HCT116 (cell line): ENCODE results near the gene OLFML2A. TPM values are rescaled to one million over a fixed set of nuclear protein-coding genes. Genes with fewer than 3 reads are reported as not detected.

Source experiments
- ATAC-seq: fragments of 200-7000 bp; cut with Tn5 transposase; 2 replicates; pipeline ENCODE4 v1.9.1; 2020; ENCODE audit warnings: mild to moderate bottlenecking, moderate library complexity
- BruUV-seq: library from RNA; stranded (reverse); fragments of 400-500 nt; replicated peaks from 2 replicates; lab custom pipeline; 2021; lab: Mats Ljungman, UMichigan
- CTCF ChIA-PET: fragments of 300-600 bp; sonication (Branson Sonifier 250); formaldehyde crosslinking; loops from one replicate; lab custom pipeline; 2021; ENCODE audit warnings: antibody characterized with exemption; lab: Charles Lee
- POLR2A ChIA-PET: fragments of 300-600, 350-600 bp; sonication (Branson Sonifier 250); formaldehyde crosslinking; loops from one replicate; lab custom pipeline; 2021; ENCODE audit warnings: antibody characterized with exemption; lab: Charles Lee
- RAD21 ChIA-PET, 2 experiments: fragments of 300-600 bp; sonication (Branson Sonifier 250); formaldehyde crosslinking; loops; one replicate each; lab custom pipeline; 2023; ENCODE audit warnings: low total read pairs in 2 of 2; ENCODE audit not compliant: uncharacterized antibody in 2 of 2, unreplicated experiment in 2 of 2, low non-redundant PET in 1 of 2; lab: Charles Lee
- DNase-seq: peaks from one replicate; pipeline ENCODE4 v3.0.0-alpha.2; 2010; ENCODE audit warnings: low read depth, low spot score
- H2AFZ ChIP-seq: fragments of 200-600 bp; shearing (Covaris generic), sonication (generic); 2 replicates; pipeline ENCODE4 v1.6.1; 2017; ENCODE audit warnings: low read depth, mixed run types, mixed read lengths, antibody characterized with exemption, low read length; ENCODE audit not compliant: poor library complexity, severe bottlenecking
- H3K27ac ChIP-seq: 2 replicates; pipeline ENCODE4 v1.5.1; 2012; ENCODE audit warnings: low read depth, low read length
- H3K27me3 ChIP-seq: fragments of 200-600 bp; sonication (generic); 2 replicates; pipeline ENCODE4 v1.6.1; 2016; ENCODE audit warnings: mixed run types, low read length, mixed read lengths; ENCODE audit not compliant: insufficient read depth
- H3K36me3 ChIP-seq, 2 experiments: fragments of 200-500 bp in 1 of 2; fragments of 200-600 bp in 1 of 2; sonication (Bioruptor generic) in 1 of 2; sonication (generic) in 1 of 2; 2 replicates each; pipeline versions ENCODE4 v1.5.1 to v1.6.1; 2014 to 2016; ENCODE audit warnings: low read length in 2 of 2, inconsistent platforms in 1 of 2, mixed read lengths in 1 of 2, mixed run types in 1 of 2; ENCODE audit not compliant: insufficient read depth in 2 of 2, control insufficient read depth in 1 of 2
- H3K4me1 ChIP-seq, 2 experiments: fragments of 200-600 bp in 1 of 2; sonication (generic) in 1 of 2; 2 replicates each; pipeline versions ENCODE4 v1.5.1 to v1.6.1; 2012 to 2017; ENCODE audit warnings: low read length in 2 of 2, inconsistent platforms in 1 of 2, mild to moderate bottlenecking in 1 of 2, mixed read lengths in 1 of 2, mixed run types in 1 of 2, moderate library complexity in 1 of 2; ENCODE audit not compliant: insufficient read depth in 2 of 2, control insufficient read depth in 1 of 2
- H3K4me2 ChIP-seq: fragments of 200-600 bp; sonication (generic); 2 replicates; pipeline ENCODE4 v1.6.1; 2017; ENCODE audit warnings: mixed run types, low read length, mixed read lengths
- H3K4me3 ChIP-seq, 2 experiments: fragments of 200-600 bp in 1 of 2; sonication (generic) in 1 of 2; replicated peaks in 1 of 2; 2 replicates each; pipeline ENCODE4 v1.5.1; 2011 to 2016; ENCODE audit warnings: low read length in 2 of 2, control low read depth in 1 of 2, low read depth in 1 of 2, mild to moderate bottlenecking in 1 of 2, mixed read lengths in 1 of 2, mixed run types in 1 of 2
- H3K79me2 ChIP-seq: fragments of 200-600 bp; sonication (generic); 2 replicates; pipeline ENCODE4 v1.6.1; 2017; ENCODE audit warnings: mild to moderate bottlenecking, mixed run types, low read length, moderate library complexity, mixed read lengths; ENCODE audit not compliant: insufficient read depth
- H3K9ac ChIP-seq: fragments of 200-600 bp; sonication (generic); 2 replicates; pipeline ENCODE4 v1.6.1; 2016; ENCODE audit warnings: low read length, mixed read lengths
- H3K9me2 ChIP-seq: fragments of 200-600 bp; sonication (generic), shearing (Covaris generic); 2 replicates; pipeline ENCODE4 v1.6.1; 2017; ENCODE audit warnings: mixed run types, mild to moderate bottlenecking, moderate library complexity; ENCODE audit not compliant: insufficient read depth
- H3K9me3 ChIP-seq, 2 experiments: fragments of 200-500 bp in 1 of 2; fragments of 200-600 bp in 1 of 2; sonication (Bioruptor generic) in 1 of 2; sonication (generic) in 1 of 2; 2 replicates each; pipeline ENCODE4 v1.6.1; 2014 to 2017; ENCODE audit warnings: low read length in 2 of 2, mixed read lengths in 2 of 2, inconsistent platforms in 1 of 2, low read depth in 1 of 2, mild to moderate bottlenecking in 1 of 2, mixed run types in 1 of 2, moderate library complexity in 1 of 2; ENCODE audit not compliant: control insufficient read depth in 1 of 2, insufficient read depth in 1 of 2
- H4K20me1 ChIP-seq: fragments of 200-600 bp; sonication (generic), shearing (Covaris generic); 2 replicates; pipeline ENCODE4 v1.6.1; 2017; ENCODE audit warnings: mixed run types, mild to moderate bottlenecking, moderate library complexity; ENCODE audit not compliant: insufficient read depth
- ATF3 ChIP-seq: IDR thresholded peaks from 2 replicates; pipeline ENCODE4 v1.6.1; 2012
- CBX3 ChIP-seq: IDR thresholded peaks from 2 replicates; pipeline ENCODE4 v1.6.1; 2012; ENCODE audit warnings: low read depth
- CEBPB ChIP-seq: IDR thresholded peaks from 2 replicates; pipeline ENCODE4 v1.6.1; 2012; ENCODE audit warnings: low read depth
- CTCF ChIP-seq, 3 experiments: fragments of 200-600 bp in 1 of 3; sonication (generic) in 1 of 3; IDR thresholded peaks in 2 of 3; conservative IDR thresholded peaks in 1 of 3; 2 replicates each; pipeline ENCODE4 v1.5.1; 2012 to 2017; ENCODE audit warnings: low read depth in 2 of 3, low read length in 2 of 3, antibody characterized with exemption in 1 of 3, borderline replicate concordance in 1 of 3, control low read depth in 1 of 3, mild to moderate bottlenecking in 1 of 3, mixed read lengths in 1 of 3, mixed run types in 1 of 3, moderate library complexity in 1 of 3; ENCODE audit not compliant: insufficient read depth in 1 of 3
- EZH2 ChIP-seq: fragments of 200-600 bp; sonication (generic); IDR thresholded peaks from 2 replicates; pipeline ENCODE4 v1.6.1; 2017; ENCODE audit warnings: antibody characterized with exemption, mixed run types
- FOSL1 ChIP-seq: IDR thresholded peaks from 2 replicates; pipeline ENCODE4 v1.6.1; 2012; ENCODE audit warnings: low read depth
- JUND ChIP-seq: IDR thresholded peaks from 2 replicates; pipeline ENCODE4 v1.6.1; 2012
- MAX ChIP-seq: IDR thresholded peaks from 2 replicates; pipeline ENCODE4 v1.6.1; 2012
- RAD21 ChIP-seq: IDR thresholded peaks from 2 replicates; pipeline ENCODE4 v1.6.1; 2012; ENCODE audit warnings: low read depth, mild to moderate bottlenecking
- SP1 ChIP-seq: IDR thresholded peaks from 2 replicates; pipeline ENCODE4 v1.6.1; 2012; ENCODE audit warnings: low read depth
- SRF ChIP-seq: IDR thresholded peaks from 2 replicates; pipeline ENCODE4 v1.6.1; 2012; ENCODE audit warnings: low read depth
- TCF7L2 ChIP-seq: IDR thresholded peaks from 2 replicates; pipeline ENCODE4 v1.7.0; 2011; ENCODE audit warnings: borderline replicate concordance, inconsistent platforms; ENCODE audit not compliant: insufficient read depth, insufficient read length; ENCODE audit errors: extremely low read depth
- YY1 ChIP-seq: IDR thresholded peaks from 2 replicates; pipeline ENCODE4 v1.6.1; 2011; ENCODE audit warnings: low read length, low read depth, moderate library complexity, mild to moderate bottlenecking; ENCODE audit not compliant: insufficient replicate concordance; ENCODE audit errors: extremely low read depth
- ZFX ChIP-seq: fragments of 450-650 bp; IDR thresholded peaks from 2 replicates; pipeline ENCODE4 v1.6.1; 2017
- intact Hi-C: fragments of 100-400 bp; cut with micrococcal nuclease; formaldehyde crosslinking; loops from 2 replicates; pipeline ENCODE4 v1.10.0; 2022
- total RNA-seq: library from RNA; stranded (reverse); gene quantifications from one replicate; pipeline ENCODE4 v1.2.1, GENCODE V29; 2021; ENCODE audit not compliant: unreplicated experiment

The OLFML2A gene
- total RNA-seq, 1 experiment from 2014 or later: 6.3 TPM

GRCh38 chr9:124857533-124858162, 80.7 kb downstream of the OLFML2A start:
- DNase-seq (no peak), ATAC-seq (no peak)
- H3K9ac ChIP-seq: peak overlapping the region; percentile 5; the same call in 1 of the 2 replicates
- no TSS peak for BruUV-seq
- H2AFZ ChIP-seq: no peak overlapping the region
- 0 out of 2 replicates have a peak overlapping the region, but pooled peaks have one; percentile 16 for H3K27ac ChIP-seq
- RAD21 ChIA-PET: no interaction called here
- CTCF ChIA-PET: interaction anchor here (0.9 to 11.7 kb wide), 3 partner anchors 11 to 83 kb away, joined by 3 to 601 read pairs (median 7); partner anchors contain the start of genes NR6A1 and OLFML2A
- H4K20me1 ChIP-seq: peaks cover 50% of the 10 kb centered on the region
- H3K27me3 ChIP-seq: no peaks in the 10 kb centered on the region
- TF ChIP-seq JUND (no peak), CTCF (IDR thresholded peaks at IDR 0.05 in 2 of 3, conservative IDR thresholded peaks at IDR 0.05 in 1 of 3; ENCODE audit: borderline replicate concordance in 1 of 3, insufficient read depth in 1 of 3, low read depth in 2 of 3, low read length in 2 of 3) (no peak), RAD21 (no peak), CBX3 (no peak), EZH2 (no peak), YY1 (no peak), CEBPB (no peak), SRF (no peak), MAX (no peak), FOSL1 (no peak), TCF7L2 (no peak), ATF3 (no peak), ZFX (no peak), SP1 (no peak)
- no peaks in the 10 kb centered on the region for H3K9me3 ChIP-seq
- intact Hi-C loops: loop anchor here (5.0 to 10.0 kb wide), 2 partner anchors 285 to 443 kb away; partner anchors contain the start of genes PSMB7 and SCAI
- H3K4me3 ChIP-seq: no peak overlapping the region
- POLR2A ChIA-PET: interaction anchor here (2.6 to 4.4 kb wide), 2 partner anchors 78 to 86 kb away, joined by 8 to 21 read pairs; partner anchors contain the start of gene NR6A1
- no peaks in the 10 kb centered on the region for H3K9me2 ChIP-seq
- peaks cover 33 to 46% of the 10 kb centered on the region in 2 experiments for H3K36me3 ChIP-seq
- H3K4me1 ChIP-seq: peaks cover 9 to 52% of the 10 kb centered on the region in 2 experiments; a peak in 3 of 4 replicates
- peak overlapping the region; percentile 29; the same call in 1 of the 2 replicates for H3K4me2 ChIP-seq
- H3K79me2 ChIP-seq: peaks cover 39% of the 10 kb centered on the region
